22Rv1 (cell line): ENCODE data around the gene KCNG4.

ENCODE experiments used
- ZFX ChIP-seq: fragments of 450-650 bp; IDR thresholded peaks from 2 replicates; pipeline ENCODE4 v1.6.1; 2017; ENCODE audit warnings: antibody characterized with exemption, borderline replicate concordance
- TF ChIP-seq, protein P1 (sequence below): fragments of 450-650 bp; IDR thresholded peaks from 2 replicates; pipeline ENCODE4 v1.5.1; 2017; ENCODE audit warnings: mild to moderate bottlenecking

DNA sequence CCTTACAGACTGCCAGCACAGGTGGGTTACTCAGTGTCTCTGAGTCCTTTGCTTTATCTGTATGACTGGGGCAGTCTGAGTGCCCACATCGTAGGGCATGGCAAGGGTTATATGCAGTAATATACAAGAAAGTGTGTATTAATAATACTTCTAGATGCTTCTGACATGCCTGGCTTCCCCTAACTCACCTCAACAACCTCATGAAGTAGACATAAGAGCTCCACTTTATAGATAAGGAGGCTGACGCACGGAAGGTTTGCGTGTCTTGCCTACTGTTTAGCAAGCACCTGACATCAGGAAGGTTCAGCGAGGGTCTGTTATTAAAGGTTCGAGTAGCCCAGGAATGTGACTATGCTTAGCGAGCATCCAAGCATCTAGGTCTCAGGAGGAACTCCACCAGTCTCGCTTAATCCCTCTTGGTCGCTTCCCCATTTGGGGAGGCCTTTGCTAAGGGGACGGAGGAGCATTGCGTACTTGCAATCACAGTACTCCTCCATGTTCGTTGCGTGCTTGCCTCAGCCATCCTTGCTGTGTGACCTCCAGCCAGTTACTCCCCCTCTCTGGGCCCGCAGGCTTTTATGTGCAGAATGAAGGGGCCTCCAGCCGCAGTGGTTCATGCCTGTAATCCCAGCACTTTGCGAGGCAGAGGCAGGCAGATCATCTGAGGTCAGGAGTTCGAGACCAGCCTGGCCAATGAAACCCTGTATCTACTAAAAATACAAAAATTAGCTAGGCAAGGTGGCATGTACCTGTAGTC, 1.6 kb downstream of the KCNG4 start:
- TF ChIP-seq, protein P1, sequence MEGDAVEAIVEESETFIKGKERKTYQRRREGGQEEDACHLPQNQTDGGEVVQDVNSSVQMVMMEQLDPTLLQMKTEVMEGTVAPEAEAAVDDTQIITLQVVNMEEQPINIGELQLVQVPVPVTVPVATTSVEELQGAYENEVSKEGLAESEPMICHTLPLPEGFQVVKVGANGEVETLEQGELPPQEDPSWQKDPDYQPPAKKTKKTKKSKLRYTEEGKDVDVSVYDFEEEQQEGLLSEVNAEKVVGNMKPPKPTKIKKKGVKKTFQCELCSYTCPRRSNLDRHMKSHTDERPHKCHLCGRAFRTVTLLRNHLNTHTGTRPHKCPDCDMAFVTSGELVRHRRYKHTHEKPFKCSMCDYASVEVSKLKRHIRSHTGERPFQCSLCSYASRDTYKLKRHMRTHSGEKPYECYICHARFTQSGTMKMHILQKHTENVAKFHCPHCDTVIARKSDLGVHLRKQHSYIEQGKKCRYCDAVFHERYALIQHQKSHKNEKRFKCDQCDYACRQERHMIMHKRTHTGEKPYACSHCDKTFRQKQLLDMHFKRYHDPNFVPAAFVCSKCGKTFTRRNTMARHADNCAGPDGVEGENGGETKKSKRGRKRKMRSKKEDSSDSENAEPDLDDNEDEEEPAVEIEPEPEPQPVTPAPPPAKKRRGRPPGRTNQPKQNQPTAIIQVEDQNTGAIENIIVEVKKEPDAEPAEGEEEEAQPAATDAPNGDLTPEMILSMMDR, result no peak
- TF ChIP-seq ZFX, result no peak
